Measurements from ENCODE around the gene KRTAP15-1.

The KRTAP15-1 gene

GRCh38 chr21:30487336-30487735 lies 47.3 kb downstream of the KRTAP15-1 start, which contains the start of gene KRTAP19-2:
KRTAP19-2 (minus strand) TSS chr21:30487436; CDS start chr21:30487348, 88 bp downstream.
- no peak for DNase-seq (ENCODE audit: low spot score)
